GM10248 (cell line): ENCODE measurements around the gene PHF20.
"Not testable (repeated sequence)": the region's sequence is repeated elsewhere in the genome, so short reads cannot be mapped to it uniquely, and the experiment has no call there.

Source experiments
- CTCF ChIA-PET: fragments of 300-600 bp; sonication (Branson Sonifier 250); formaldehyde crosslinking; extraction: SDS; loops from one replicate; lab custom pipeline; 2021; ENCODE audit warnings: antibody characterized with exemption; lab: Yijun Ruan, JAX
- POLR2A ChIA-PET: fragments of 350-650 bp; sonication (Branson Sonifier 250); formaldehyde crosslinking; extraction: SDS; loops from one replicate; lab custom pipeline; 2020; ENCODE audit warnings: antibody characterized with exemption; lab: Yijun Ruan, JAX
- DNase-seq: peaks from one replicate; pipeline ENCODE4 v3.0.0; 2012; ENCODE audit errors: extremely low spot score
- TF ChIP-seq, protein P1 (sequence below): IDR thresholded peaks from 2 replicates; pipeline ENCODE4 v1.5.1; 2012; ENCODE audit warnings: mild to moderate bottlenecking, low read depth; ENCODE audit errors: extremely low read depth, missing control alignments, control extremely low read depth

The PHF20 gene

DNA sequence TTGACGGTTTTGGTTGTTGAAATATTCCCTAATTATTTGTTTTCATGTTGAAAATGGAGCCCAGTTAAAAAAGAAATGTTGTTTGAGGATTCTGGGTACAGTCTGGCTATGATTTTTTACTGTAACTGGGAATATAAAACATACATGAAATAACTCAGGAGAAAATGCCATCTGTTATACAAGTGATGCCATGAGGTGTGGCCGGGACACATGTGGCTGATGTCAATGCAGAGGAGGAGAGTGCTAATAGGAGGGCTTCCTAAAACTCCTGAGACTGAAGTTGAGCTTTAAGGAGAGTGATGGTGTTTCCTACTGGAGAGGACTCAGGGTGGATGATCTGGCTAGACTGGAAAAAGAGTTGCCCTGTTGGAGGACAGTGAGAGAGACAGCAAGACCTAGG is 169.8 kb downstream of the PHF20 start:
- POLR2A ChIA-PET = no interaction called here
- TF ChIP-seq, protein P1, sequence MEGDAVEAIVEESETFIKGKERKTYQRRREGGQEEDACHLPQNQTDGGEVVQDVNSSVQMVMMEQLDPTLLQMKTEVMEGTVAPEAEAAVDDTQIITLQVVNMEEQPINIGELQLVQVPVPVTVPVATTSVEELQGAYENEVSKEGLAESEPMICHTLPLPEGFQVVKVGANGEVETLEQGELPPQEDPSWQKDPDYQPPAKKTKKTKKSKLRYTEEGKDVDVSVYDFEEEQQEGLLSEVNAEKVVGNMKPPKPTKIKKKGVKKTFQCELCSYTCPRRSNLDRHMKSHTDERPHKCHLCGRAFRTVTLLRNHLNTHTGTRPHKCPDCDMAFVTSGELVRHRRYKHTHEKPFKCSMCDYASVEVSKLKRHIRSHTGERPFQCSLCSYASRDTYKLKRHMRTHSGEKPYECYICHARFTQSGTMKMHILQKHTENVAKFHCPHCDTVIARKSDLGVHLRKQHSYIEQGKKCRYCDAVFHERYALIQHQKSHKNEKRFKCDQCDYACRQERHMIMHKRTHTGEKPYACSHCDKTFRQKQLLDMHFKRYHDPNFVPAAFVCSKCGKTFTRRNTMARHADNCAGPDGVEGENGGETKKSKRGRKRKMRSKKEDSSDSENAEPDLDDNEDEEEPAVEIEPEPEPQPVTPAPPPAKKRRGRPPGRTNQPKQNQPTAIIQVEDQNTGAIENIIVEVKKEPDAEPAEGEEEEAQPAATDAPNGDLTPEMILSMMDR = no peak
- CTCF ChIA-PET = interaction anchor here (6.1 kb wide), 1 partner anchor 13 kb away, joined by 62 read pairs; the partner anchor contains the start of gene SCAND1

DNA sequence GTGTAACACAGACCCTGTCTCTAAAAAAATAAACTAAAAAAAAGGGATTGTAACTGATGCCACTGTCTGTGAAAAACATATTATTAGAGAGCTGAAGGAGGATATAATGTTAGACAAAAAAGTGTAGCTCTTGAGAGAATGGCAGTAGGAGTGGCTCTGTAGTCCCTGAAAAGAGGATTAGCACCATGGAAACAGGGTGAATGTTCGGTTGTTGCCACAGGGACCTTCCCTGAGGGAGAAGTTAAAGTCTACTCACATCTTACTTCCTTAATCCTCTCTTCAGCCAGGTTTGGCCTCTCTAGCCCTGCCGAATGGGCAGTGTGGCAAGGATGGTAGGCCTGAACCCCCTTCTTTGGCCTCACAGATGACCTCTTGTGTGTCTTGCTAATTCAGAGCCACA is 170.4 kb downstream of the PHF20 start:
- no peak for DNase-seq
- ChIA-PET POLR2A (no interaction called here), CTCF (interaction anchor here (0.7 to 6.1 kb wide), 2 partner anchors 12 to 77 kb away, joined by 3 to 62 read pairs; partner anchors contain the start of gene SCAND1)
- TF ChIP-seq, protein P1 = no peak

More for the DNA sequence above, 169.8 kb downstream of the PHF20 start:
- no peak for DNase-seq

DNA sequence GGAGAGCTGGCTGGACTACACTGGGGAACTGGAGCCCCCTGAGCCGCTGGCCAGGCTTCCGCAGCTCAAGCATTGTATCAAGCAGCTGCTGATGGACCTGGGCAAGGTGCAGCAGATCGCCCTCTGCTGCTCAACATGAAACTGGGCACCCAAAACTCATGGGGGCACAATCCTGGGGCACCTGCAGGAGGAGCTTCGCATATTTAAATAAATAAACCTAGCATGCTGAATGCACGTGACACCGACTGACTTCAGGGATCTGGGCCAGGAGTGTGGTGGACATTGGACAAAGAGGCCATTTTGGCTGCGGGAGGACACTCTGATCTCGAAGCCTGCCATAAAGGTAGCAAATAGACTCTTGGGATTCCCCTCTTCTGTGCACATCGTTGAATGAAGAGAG is 175.7 kb downstream of the PHF20 start:
- TF ChIP-seq, protein P1 = peak; percentile 39
- ChIA-PET CTCF (interaction anchor here (1.1 to 1.3 kb wide), 2 partner anchors 15 to 22 kb away, joined by 3 read pairs; no protein-coding TSS in a partner anchor), POLR2A (no interaction called here)
- no peak for DNase-seq

DNA sequence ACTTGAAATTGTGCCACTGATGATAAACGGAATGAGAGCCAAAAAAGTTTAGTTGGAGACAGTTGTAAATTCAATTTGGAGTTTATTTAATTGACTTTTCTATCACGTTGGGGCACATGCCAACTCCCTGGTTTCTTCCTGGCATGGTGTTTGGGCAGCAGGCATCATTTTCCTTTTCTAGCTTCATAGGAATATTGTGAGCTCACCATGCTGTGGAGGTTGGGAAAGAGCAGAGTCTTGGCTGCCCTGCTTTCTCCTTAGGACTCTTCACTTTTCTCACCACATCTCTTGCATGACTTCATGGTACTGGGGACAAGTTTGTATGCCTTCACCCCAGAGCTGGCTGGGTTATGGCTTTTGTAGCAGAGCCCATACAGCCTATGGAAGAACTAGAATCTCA is 176.1 kb downstream of the PHF20 start:
- ChIA-PET CTCF (interaction anchor here (1.3 kb wide), 1 partner anchor 23 kb away, joined by 3 read pairs; no protein-coding TSS in a partner anchor), POLR2A (no interaction called here)

DNA sequence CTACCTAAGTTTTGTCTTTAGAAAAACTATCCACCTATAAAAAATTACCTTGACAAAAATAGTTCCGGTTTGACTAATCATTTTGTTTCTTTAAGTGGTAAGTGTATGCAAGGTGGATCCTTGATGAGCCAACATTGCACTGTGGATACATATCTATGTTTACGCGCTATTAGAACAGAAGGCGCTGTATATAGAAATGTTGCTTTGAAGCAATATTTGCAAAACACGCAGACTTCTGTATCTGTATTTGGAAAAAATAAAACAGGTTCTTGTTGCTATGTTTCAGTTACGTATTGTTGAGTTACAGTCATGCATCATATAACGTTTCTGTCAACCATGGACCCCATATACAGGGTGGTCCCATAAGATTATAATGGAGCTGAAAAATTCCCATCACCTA is 178.3 kb downstream of the PHF20 start:
- CTCF ChIA-PET = no interaction called here
- DNase-seq = no peak
- TF ChIP-seq, protein P1 = no peak
- POLR2A ChIA-PET = no interaction called here

More for the DNA sequence above, 176.1 kb downstream of the PHF20 start:
- TF ChIP-seq, protein P1 = no peak
- no peak for DNase-seq

DNA sequence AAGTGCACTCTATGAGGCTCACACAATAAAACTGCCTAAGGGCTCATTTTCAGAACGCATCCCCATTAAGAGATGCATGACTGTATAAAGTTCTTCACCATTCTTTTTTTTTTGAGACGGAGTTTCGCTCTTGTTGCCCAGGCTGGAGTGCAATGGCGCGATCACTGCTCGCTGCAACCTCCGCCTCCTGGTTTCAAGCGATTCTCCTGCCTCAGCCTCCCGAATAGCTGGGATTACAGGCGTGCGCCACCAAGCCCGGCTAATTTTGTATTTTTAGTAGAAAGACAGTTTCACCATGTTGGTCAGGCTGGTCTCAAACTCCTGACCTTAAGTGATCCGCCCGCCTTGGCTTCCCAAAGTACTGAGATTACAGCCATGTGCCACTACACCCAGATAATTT is 180.3 kb downstream of the PHF20 start:
- CTCF ChIA-PET = interaction anchor here (0.6 to 4.7 kb wide), 4 partner anchors 9 to 53 kb away, joined by 3 to 62 read pairs (median 23); partner anchors contain the start of gene CNBD2
- POLR2A ChIA-PET, DNase-seq: not testable (repeated sequence)
